GM23338 (cell line): ENCODE results near the gene MYO7B.

ENCODE experiments used
- CREB1 ChIP-seq: fragments of 250-450 bp; sonication (Bioruptor Pico); IDR thresholded peaks from 2 replicates; pipeline ENCODE4 v1.5.0; 2020; ENCODE audit warnings: low read depth, mild to moderate bottlenecking, moderate library complexity
- EZH2 ChIP-seq: fragments of 200-600 bp; sonication (generic); IDR thresholded peaks from one replicate; pipeline ENCODE4 v1.8.0; 2017; ENCODE audit warnings: antibody characterized with exemption, mild to moderate bottlenecking, low read depth; ENCODE audit not compliant: unreplicated experiment
- EZH2phosphoT487 ChIP-seq: fragments of 200-600 bp; sonication (generic); IDR thresholded peaks from one replicate; pipeline ENCODE4 v1.8.1; 2018; ENCODE audit warnings: antibody characterized with exemption; ENCODE audit not compliant: unreplicated experiment
- JUNB ChIP-seq: IDR thresholded peaks from one replicate; pipeline ENCODE4 v1.6.1; 2016; ENCODE audit warnings: antibody characterized with exemption; ENCODE audit not compliant: unreplicated experiment
- NANOG ChIP-seq: IDR thresholded peaks from 2 replicates; pipeline ENCODE4 v1.6.1; 2016; ENCODE audit warnings: antibody characterized with exemption, borderline replicate concordance
- POLR2AphosphoS5 ChIP-seq: IDR thresholded peaks from 2 replicates; pipeline ENCODE4 v1.6.1; 2016; ENCODE audit warnings: antibody characterized with exemption, low read depth
- STAT1 ChIP-seq: IDR thresholded peaks from one replicate; pipeline ENCODE4 v1.6.1; 2016; ENCODE audit warnings: antibody characterized with exemption; ENCODE audit not compliant: unreplicated experiment
- ZNF114 ChIP-seq: fragments of 250-450 bp; sonication (Bioruptor Pico); IDR thresholded peaks from 2 replicates; pipeline ENCODE4 v1.5.0; 2020; ENCODE audit warnings: mild to moderate bottlenecking, moderate library complexity
- ZNF331 ChIP-seq: fragments of 250-450 bp; sonication (Bioruptor Pico); IDR thresholded peaks from 2 replicates; pipeline ENCODE4 v1.5.0; 2020; ENCODE audit warnings: low read depth, mild to moderate bottlenecking, moderate library complexity
- TF ChIP-seq, protein P1 (sequence below): IDR thresholded peaks from one replicate; pipeline ENCODE4 v1.6.1; 2018; ENCODE audit warnings: antibody characterized with exemption; ENCODE audit not compliant: unreplicated experiment
- TF ChIP-seq, protein P2 (sequence below), 2 experiments: fragments of 200-600 bp in 1 of 2; sonication (generic) in 1 of 2; conservative IDR thresholded peaks; 2 replicates each; pipeline versions ENCODE4 v1.5.1 to v1.6.1; 2016 to 2017; ENCODE audit warnings: antibody characterized with exemption in 2 of 2, low read depth in 2 of 2, mild to moderate bottlenecking in 2 of 2, moderate library complexity in 1 of 2
- TF ChIP-seq, protein P3 (sequence below): IDR thresholded peaks from 2 replicates; pipeline ENCODE4 v1.6.1; 2016; ENCODE audit warnings: antibody characterized with exemption
- TF ChIP-seq, protein P4 (sequence below): fragments of 250-450 bp; sonication (Bioruptor Pico); IDR thresholded peaks from 2 replicates; pipeline ENCODE4 v1.5.0; 2020; ENCODE audit warnings: mild to moderate bottlenecking, moderate library complexity

DNA sequence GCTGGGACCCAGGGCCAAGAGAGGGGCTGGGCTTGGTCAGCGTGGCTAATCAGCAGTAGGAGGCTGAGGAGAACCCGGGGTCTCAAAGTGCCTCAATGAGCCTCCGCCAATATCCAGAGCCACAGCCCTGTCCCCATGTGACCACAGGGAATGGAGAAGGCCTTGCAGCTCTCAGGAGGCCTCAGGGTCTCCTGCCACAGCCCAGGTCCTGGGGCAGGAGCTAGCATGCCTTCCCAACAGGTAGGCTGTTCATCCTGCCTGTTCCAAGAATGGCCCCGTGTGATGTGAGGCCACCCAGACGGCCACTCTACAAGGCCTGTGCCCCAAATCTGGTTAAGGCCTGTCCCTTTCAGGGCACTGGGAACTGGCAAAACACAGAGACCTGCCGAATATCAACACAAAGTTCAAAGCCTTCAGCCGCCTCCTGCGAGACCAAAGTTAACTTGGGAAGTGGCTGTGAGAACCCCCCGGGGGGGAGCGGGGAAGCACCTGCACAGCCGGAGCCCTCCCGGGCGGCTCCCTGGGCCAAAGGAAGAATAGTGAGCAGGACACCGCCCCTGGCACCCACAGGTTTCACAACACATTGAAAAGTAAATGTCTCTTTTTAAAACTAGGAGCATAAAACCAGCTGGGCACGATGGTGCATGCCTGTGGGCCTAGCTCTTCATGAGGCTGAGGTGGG, 144.3 kb downstream of the MYO7B start:
- TF ChIP-seq, protein P1, sequence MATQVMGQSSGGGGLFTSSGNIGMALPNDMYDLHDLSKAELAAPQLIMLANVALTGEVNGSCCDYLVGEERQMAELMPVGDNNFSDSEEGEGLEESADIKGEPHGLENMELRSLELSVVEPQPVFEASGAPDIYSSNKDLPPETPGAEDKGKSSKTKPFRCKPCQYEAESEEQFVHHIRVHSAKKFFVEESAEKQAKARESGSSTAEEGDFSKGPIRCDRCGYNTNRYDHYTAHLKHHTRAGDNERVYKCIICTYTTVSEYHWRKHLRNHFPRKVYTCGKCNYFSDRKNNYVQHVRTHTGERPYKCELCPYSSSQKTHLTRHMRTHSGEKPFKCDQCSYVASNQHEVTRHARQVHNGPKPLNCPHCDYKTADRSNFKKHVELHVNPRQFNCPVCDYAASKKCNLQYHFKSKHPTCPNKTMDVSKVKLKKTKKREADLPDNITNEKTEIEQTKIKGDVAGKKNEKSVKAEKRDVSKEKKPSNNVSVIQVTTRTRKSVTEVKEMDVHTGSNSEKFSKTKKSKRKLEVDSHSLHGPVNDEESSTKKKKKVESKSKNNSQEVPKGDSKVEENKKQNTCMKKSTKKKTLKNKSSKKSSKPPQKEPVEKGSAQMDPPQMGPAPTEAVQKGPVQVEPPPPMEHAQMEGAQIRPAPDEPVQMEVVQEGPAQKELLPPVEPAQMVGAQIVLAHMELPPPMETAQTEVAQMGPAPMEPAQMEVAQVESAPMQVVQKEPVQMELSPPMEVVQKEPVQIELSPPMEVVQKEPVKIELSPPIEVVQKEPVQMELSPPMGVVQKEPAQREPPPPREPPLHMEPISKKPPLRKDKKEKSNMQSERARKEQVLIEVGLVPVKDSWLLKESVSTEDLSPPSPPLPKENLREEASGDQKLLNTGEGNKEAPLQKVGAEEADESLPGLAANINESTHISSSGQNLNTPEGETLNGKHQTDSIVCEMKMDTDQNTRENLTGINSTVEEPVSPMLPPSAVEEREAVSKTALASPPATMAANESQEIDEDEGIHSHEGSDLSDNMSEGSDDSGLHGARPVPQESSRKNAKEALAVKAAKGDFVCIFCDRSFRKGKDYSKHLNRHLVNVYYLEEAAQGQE, result no peak
- TF ChIP-seq POLR2AphosphoS5 (no peak), JUNB (no peak), EZH2 (no peak), CREB1 (CRISPR knock-in tag) (no peak), EZH2phosphoT487 (no peak), STAT1 (no peak), ZNF114 (CRISPR knock-in tag) (no peak), NANOG (no peak), ZNF331 (CRISPR knock-in tag) (no peak)
- TF ChIP-seq, protein P2, sequence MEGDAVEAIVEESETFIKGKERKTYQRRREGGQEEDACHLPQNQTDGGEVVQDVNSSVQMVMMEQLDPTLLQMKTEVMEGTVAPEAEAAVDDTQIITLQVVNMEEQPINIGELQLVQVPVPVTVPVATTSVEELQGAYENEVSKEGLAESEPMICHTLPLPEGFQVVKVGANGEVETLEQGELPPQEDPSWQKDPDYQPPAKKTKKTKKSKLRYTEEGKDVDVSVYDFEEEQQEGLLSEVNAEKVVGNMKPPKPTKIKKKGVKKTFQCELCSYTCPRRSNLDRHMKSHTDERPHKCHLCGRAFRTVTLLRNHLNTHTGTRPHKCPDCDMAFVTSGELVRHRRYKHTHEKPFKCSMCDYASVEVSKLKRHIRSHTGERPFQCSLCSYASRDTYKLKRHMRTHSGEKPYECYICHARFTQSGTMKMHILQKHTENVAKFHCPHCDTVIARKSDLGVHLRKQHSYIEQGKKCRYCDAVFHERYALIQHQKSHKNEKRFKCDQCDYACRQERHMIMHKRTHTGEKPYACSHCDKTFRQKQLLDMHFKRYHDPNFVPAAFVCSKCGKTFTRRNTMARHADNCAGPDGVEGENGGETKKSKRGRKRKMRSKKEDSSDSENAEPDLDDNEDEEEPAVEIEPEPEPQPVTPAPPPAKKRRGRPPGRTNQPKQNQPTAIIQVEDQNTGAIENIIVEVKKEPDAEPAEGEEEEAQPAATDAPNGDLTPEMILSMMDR (conservative IDR thresholded peaks at IDR 0.05; ENCODE audit: low read depth in 2 of 2), result no peak
- TF ChIP-seq, protein P3, sequence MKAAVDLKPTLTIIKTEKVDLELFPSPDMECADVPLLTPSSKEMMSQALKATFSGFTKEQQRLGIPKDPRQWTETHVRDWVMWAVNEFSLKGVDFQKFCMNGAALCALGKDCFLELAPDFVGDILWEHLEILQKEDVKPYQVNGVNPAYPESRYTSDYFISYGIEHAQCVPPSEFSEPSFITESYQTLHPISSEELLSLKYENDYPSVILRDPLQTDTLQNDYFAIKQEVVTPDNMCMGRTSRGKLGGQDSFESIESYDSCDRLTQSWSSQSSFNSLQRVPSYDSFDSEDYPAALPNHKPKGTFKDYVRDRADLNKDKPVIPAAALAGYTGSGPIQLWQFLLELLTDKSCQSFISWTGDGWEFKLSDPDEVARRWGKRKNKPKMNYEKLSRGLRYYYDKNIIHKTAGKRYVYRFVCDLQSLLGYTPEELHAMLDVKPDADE, result no peak
- TF ChIP-seq, protein P4, sequence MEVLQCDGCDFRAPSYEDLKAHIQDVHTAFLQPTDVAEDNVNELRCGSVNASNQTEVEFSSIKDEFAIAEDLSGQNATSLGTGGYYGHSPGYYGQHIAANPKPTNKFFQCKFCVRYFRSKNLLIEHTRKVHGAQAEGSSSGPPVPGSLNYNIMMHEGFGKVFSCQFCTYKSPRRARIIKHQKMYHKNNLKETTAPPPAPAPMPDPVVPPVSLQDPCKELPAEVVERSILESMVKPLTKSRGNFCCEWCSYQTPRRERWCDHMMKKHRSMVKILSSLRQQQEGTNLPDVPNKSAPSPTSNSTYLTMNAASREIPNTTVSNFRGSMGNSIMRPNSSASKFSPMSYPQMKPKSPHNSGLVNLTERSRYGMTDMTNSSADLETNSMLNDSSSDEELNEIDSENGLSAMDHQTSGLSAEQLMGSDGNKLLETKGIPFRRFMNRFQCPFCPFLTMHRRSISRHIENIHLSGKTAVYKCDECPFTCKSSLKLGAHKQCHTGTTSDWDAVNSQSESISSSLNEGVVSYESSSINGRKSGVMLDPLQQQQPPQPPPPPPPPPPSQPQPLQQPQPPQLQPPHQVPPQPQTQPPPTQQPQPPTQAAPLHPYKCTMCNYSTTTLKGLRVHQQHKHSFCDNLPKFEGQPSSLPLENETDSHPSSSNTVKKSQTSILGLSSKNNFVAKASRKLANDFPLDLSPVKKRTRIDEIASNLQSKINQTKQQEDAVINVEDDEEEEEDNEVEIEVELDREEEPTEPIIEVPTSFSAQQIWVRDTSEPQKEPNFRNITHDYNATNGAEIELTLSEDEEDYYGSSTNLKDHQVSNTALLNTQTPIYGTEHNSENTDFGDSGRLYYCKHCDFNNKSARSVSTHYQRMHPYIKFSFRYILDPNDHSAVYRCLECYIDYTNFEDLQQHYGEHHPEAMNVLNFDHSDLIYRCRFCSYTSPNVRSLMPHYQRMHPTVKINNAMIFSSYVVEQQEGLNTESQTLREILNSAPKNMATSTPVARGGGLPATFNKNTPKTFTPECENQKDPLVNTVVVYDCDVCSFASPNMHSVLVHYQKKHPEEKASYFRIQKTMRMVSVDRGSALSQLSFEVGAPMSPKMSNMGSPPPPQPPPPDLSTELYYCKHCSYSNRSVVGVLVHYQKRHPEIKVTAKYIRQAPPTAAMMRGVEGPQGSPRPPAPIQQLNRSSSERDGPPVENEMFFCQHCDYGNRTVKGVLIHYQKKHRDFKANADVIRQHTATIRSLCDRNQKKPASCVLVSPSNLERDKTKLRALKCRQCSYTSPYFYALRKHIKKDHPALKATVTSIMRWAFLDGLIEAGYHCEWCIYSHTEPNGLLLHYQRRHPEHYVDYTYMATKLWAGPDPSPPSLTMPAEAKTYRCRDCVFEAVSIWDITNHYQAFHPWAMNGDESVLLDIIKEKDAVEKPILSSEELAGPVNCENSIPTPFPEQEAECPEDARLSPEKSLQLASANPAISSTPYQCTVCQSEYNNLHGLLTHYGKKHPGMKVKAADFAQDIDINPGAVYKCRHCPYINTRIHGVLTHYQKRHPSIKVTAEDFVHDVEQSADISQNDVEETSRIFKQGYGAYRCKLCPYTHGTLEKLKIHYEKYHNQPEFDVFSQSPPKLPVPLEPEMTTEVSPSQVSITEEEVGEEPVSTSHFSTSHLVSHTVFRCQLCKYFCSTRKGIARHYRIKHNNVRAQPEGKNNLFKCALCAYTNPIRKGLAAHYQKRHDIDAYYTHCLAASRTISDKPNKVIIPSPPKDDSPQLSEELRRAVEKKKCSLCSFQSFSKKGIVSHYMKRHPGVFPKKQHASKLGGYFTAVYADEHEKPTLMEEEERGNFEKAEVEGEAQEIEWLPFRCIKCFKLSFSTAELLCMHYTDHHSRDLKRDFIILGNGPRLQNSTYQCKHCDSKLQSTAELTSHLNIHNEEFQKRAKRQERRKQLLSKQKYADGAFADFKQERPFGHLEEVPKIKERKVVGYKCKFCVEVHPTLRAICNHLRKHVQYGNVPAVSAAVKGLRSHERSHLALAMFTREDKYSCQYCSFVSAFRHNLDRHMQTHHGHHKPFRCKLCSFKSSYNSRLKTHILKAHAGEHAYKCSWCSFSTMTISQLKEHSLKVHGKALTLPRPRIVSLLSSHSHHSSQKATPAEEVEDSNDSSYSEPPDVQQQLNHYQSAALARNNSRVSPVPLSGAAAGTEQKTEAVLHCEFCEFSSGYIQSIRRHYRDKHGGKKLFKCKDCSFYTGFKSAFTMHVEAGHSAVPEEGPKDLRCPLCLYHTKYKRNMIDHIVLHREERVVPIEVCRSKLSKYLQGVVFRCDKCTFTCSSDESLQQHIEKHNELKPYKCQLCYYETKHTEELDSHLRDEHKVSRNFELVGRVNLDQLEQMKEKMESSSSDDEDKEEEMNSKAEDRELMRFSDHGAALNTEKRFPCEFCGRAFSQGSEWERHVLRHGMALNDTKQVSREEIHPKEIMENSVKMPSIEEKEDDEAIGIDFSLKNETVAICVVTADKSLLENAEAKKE (CRISPR knock-in tag), result no peak
